C4-2B (cell line): ENCODE results near the gene EDN3.

Source experiments
- ZFX ChIP-seq: fragments of 450-650 bp; IDR thresholded peaks from 2 replicates; pipeline ENCODE4 v1.6.1; 2017
- TF ChIP-seq, protein P1 (sequence below): fragments of 450-650 bp; conservative IDR thresholded peaks from 2 replicates; pipeline ENCODE4 v1.5.1; 2017; ENCODE audit warnings: mild to moderate bottlenecking

DNA sequence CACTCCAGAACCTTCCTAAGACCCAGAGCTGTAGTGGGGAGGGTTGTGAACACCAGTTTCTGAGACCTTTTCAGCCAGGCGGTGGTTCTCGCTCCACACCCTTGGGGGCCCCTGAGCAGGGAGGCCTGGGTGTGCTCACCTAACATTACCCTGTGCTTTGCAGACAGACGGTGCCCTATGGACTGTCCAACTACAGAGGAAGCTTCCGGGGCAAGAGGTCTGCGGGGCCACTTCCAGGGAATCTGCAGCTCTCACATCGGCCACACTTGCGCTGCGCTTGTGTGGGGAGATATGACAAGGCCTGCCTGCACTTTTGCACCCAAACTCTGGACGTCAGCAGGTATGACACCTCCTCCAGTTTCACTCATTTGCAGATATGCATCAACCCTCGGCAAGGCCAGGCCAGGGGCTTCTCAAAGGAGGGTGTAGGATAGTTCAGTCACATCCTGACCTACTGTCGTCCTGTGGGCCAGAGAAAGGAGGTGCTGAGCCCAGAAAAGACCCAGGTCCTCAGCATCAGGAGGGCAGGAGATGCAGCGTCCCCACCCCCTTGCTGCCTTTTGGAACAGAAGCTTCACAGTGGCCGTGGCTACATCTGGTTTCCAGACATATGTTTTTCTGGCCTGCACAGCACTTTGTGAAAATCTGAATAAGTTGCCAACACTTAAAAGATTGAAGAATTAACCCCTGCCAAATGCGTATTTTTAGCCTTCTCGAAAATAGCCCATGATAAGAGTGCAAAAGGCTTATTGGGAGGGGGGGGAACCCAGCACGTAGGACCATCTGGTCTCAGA lies 20.6 kb downstream of the EDN3 start:
- TF ChIP-seq, protein P1, sequence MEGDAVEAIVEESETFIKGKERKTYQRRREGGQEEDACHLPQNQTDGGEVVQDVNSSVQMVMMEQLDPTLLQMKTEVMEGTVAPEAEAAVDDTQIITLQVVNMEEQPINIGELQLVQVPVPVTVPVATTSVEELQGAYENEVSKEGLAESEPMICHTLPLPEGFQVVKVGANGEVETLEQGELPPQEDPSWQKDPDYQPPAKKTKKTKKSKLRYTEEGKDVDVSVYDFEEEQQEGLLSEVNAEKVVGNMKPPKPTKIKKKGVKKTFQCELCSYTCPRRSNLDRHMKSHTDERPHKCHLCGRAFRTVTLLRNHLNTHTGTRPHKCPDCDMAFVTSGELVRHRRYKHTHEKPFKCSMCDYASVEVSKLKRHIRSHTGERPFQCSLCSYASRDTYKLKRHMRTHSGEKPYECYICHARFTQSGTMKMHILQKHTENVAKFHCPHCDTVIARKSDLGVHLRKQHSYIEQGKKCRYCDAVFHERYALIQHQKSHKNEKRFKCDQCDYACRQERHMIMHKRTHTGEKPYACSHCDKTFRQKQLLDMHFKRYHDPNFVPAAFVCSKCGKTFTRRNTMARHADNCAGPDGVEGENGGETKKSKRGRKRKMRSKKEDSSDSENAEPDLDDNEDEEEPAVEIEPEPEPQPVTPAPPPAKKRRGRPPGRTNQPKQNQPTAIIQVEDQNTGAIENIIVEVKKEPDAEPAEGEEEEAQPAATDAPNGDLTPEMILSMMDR = no peak
- no peak for TF ChIP-seq ZFX
